H1 (cell line): ENCODE results near the gene PCID2.

ENCODE experiments used
- EZH2 ChIP-seq: fragments of 200-600 bp; sonication (generic); IDR thresholded peaks from 2 replicates; pipeline ENCODE4 v1.7.1; 2012; ENCODE audit warnings: low read depth, mild to moderate bottlenecking, moderate library complexity, low read length, inconsistent platforms; ENCODE audit not compliant: severe bottlenecking
- JUND ChIP-seq: IDR thresholded peaks from 2 replicates; pipeline ENCODE4 v1.6.1; 2011; ENCODE audit warnings: mild to moderate bottlenecking, improper control_type of control experiment, low read length
- KDM5A ChIP-seq: fragments of 200-600 bp; IDR thresholded peaks from 2 replicates; pipeline ENCODE4 v1.7.1; 2012; ENCODE audit warnings: mild to moderate bottlenecking, low read length, inconsistent platforms, mixed read lengths
- POU5F1 ChIP-seq: IDR thresholded peaks from 2 replicates; pipeline ENCODE4 v1.6.1; 2011; ENCODE audit warnings: low read depth, mild to moderate bottlenecking, low read length, moderate library complexity
- SAP30 ChIP-seq: fragments of 300-600 bp; sonication (generic); IDR thresholded peaks from 2 replicates; pipeline ENCODE4 v1.7.1; 2012; ENCODE audit warnings: low read length, moderate library complexity, mild to moderate bottlenecking, inconsistent platforms; ENCODE audit not compliant: insufficient read depth, insufficient replicate concordance
- SIN3A ChIP-seq, 2 experiments: IDR thresholded peaks in 1 of 2; conservative IDR thresholded peaks in 1 of 2; 2 replicates each; pipeline ENCODE4 v1.6.1; 2011 to 2012; ENCODE audit warnings: low read length in 2 of 2, improper control_type of control experiment in 1 of 2, low read depth in 1 of 2, mild to moderate bottlenecking in 1 of 2
- SP1 ChIP-seq: IDR thresholded peaks from 2 replicates; pipeline ENCODE4 v1.6.1; 2011; ENCODE audit warnings: low read depth, low read length
- SP2 ChIP-seq: IDR thresholded peaks from 2 replicates; pipeline ENCODE4 v1.6.1; 2012; ENCODE audit warnings: mild to moderate bottlenecking, low read length, inconsistent platforms
- TF ChIP-seq, protein P1 (sequence below): IDR thresholded peaks from 2 replicates; pipeline ENCODE4 v1.6.1; 2011; ENCODE audit warnings: low read length, improper control_type of control experiment
- TF ChIP-seq, protein P2 (sequence below): IDR thresholded peaks from 2 replicates; pipeline ENCODE4 v1.6.1; 2011; ENCODE audit warnings: low read depth, mild to moderate bottlenecking, low read length; ENCODE audit not compliant: insufficient read depth
- TF ChIP-seq, protein P3 (sequence below), 3 experiments: IDR thresholded peaks; 1 replicate in 2 of 3; 2 replicates in 1 of 3; pipeline versions ENCODE4 v1.5.1 to v1.6.1; 2011; ENCODE audit warnings: low read length in 3 of 3, mild to moderate bottlenecking in 3 of 3, inconsistent platforms in 2 of 3, low read depth in 1 of 3, moderate library complexity in 1 of 3; ENCODE audit not compliant: insufficient read depth in 1 of 3; ENCODE audit errors: control extremely low read depth in 1 of 3
- TF ChIP-seq, protein P4 (sequence below): IDR thresholded peaks from 2 replicates; pipeline ENCODE4 v1.6.1; 2012; ENCODE audit warnings: low read length, inconsistent platforms

DNA sequence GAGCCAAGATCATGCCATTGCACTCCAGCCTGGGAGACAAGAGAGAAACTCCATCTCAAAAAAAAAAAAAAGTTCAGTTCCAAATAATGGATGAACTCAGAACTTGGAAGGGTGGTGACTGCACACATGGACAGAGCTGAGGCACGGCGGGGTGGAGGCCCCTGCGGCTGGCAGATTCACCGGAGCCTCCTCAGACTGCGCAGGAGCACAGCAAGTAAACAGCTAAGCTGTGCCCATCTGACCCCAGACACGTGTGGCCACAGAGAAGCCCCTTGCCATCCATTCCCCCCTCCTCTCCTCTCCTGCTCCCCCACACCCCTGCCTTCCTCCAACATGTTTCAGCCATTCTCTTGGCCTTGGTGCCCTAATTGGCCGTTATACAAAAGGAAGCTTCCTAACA is 65.6 kb downstream of the PCID2 start:
- TF ChIP-seq, protein P1, sequence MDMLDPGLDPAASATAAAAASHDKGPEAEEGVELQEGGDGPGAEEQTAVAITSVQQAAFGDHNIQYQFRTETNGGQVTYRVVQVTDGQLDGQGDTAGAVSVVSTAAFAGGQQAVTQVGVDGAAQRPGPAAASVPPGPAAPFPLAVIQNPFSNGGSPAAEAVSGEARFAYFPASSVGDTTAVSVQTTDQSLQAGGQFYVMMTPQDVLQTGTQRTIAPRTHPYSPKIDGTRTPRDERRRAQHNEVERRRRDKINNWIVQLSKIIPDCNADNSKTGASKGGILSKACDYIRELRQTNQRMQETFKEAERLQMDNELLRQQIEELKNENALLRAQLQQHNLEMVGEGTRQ = no peak
- TF ChIP-seq, protein P2, sequence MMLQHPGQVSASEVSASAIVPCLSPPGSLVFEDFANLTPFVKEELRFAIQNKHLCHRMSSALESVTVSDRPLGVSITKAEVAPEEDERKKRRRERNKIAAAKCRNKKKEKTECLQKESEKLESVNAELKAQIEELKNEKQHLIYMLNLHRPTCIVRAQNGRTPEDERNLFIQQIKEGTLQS = no peak
- TF ChIP-seq, protein P3, sequence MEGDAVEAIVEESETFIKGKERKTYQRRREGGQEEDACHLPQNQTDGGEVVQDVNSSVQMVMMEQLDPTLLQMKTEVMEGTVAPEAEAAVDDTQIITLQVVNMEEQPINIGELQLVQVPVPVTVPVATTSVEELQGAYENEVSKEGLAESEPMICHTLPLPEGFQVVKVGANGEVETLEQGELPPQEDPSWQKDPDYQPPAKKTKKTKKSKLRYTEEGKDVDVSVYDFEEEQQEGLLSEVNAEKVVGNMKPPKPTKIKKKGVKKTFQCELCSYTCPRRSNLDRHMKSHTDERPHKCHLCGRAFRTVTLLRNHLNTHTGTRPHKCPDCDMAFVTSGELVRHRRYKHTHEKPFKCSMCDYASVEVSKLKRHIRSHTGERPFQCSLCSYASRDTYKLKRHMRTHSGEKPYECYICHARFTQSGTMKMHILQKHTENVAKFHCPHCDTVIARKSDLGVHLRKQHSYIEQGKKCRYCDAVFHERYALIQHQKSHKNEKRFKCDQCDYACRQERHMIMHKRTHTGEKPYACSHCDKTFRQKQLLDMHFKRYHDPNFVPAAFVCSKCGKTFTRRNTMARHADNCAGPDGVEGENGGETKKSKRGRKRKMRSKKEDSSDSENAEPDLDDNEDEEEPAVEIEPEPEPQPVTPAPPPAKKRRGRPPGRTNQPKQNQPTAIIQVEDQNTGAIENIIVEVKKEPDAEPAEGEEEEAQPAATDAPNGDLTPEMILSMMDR (IDR thresholded peaks at IDR 0.05; ENCODE audit: control extremely low read depth in 1 of 3, insufficient read depth in 1 of 3, low read depth in 1 of 3, low read length in 3 of 3) = no peak
- TF ChIP-seq SP2 (no peak), JUND (no peak), POU5F1 (no peak), EZH2 (no peak), SIN3A (conservative IDR thresholded peaks at IDR 0.05 in 1 of 2, IDR thresholded peaks at IDR 0.05 in 1 of 2; ENCODE audit: low read depth in 1 of 2, low read length in 2 of 2) (no peak), SAP30 (no peak), KDM5A (no peak), SP1 (no peak)
- TF ChIP-seq, protein P4, sequence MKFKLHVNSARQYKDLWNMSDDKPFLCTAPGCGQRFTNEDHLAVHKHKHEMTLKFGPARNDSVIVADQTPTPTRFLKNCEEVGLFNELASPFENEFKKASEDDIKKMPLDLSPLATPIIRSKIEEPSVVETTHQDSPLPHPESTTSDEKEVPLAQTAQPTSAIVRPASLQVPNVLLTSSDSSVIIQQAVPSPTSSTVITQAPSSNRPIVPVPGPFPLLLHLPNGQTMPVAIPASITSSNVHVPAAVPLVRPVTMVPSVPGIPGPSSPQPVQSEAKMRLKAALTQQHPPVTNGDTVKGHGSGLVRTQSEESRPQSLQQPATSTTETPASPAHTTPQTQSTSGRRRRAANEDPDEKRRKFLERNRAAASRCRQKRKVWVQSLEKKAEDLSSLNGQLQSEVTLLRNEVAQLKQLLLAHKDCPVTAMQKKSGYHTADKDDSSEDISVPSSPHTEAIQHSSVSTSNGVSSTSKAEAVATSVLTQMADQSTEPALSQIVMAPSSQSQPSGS = no peak
